ENCODE measurements around the gene STAT3. TPM values are rescaled to one million over a fixed set of nuclear protein-coding genes. Genes with fewer than 3 reads are reported as not detected.

The STAT3 gene
- total and polyA plus RNA-seq, 2 donors (not counting 3 experiments of a cell fraction or from before 2014, with no cell fraction given) = 59.1 to 124 TPM

GRCh38 chr17:42409523-42410318, 21.5 kb upstream of the STAT3 start:
- TF ChIP-seq EZH2 (IDR thresholded peaks at IDR 0.05; ENCODE audit: borderline replicate concordance, low read depth, low read length, severe bottlenecking) (no peak), FOS (IDR thresholded peaks at IDR 0.05; ENCODE audit: borderline replicate concordance, insufficient read depth, low read length) (peak; percentile 78), POLR2AphosphoS5 (IDR thresholded peaks at IDR 0.05; ENCODE audit: insufficient read depth, low read depth, low read length) (peak; percentile 56), MYC (IDR thresholded peaks at IDR 0.05; ENCODE audit: low read depth, low read length) (peak; percentile 9), CTCF (IDR thresholded peaks at IDR 0.05; ENCODE audit: extremely low read depth in 1 of 2, insufficient read depth in 1 of 2, low read depth in 1 of 2, low read length in 2 of 2) (no peak), GATA2 (IDR thresholded peaks at IDR 0.05; ENCODE audit: insufficient read depth, insufficient read length, low read depth, low read length) (no peak), POLR2A (IDR thresholded peaks at IDR 0.05; ENCODE audit: low read depth, low read length) (peak; percentile 54)
- Histone ChIP-seq H3K4me1 (ENCODE audit: control insufficient read depth, extremely low read depth, insufficient read depth, low read length) (peaks cover 63% of the 10 kb centered on the region), H2AFZ (ENCODE audit: low read depth, low read length) (no peak overlapping the region), H3K27me3 (ENCODE audit: control insufficient read depth in 2 of 2, insufficient read depth in 2 of 2, low read length in 2 of 2) (no peaks in the 10 kb centered on the region), H3K9me3 (replicated peaks; ENCODE audit: control insufficient read depth, insufficient read depth, low read length) (no peaks in the 10 kb centered on the region), H3K4me3 (replicated peaks in 1 of 3; ENCODE audit: insufficient read depth in 1 of 3, low read depth in 1 of 3, low read length in 3 of 3) (no peak overlapping the region), H3K79me2 (ENCODE audit: control insufficient read depth, insufficient read depth, low read length) (peaks cover 93% of the 10 kb centered on the region), H3K4me2 (ENCODE audit: insufficient read depth, low read length) (peak overlapping the region; percentile 29), H4K20me1 (replicated peaks; ENCODE audit: control insufficient read depth, extremely low read depth, insufficient read depth, low read length) (no peaks in the 10 kb centered on the region), H3K9ac (replicated peaks; ENCODE audit: extremely low read depth, insufficient read depth, low read length) (peak overlapping the region; percentile 18), H3K9me1 (replicated peaks; ENCODE audit: control insufficient read depth, extremely low read depth, insufficient read depth, low read length) (no peaks in the 10 kb centered on the region), H3K36me3 (ENCODE audit: control insufficient read depth in 2 of 2, extremely low read depth in 1 of 2, insufficient read depth in 2 of 2, low read length in 2 of 2) (peaks cover 9 to 10% of the 10 kb centered on the region in 2 experiments), H3K27ac (ENCODE audit: insufficient read depth, low read depth, low read length) (peak overlapping the region; percentile 72)
- FAIRE-seq (peak; percentile 99), DNase-seq (ENCODE audit: low read depth, low spot score) (peak; percentile 90)
- dilution Hi-C loops (cut with MboI; ENCODE audit: extremely low pct_ligation_motif_present, low sequenced_read_pairs) (no loop called here), intact Hi-C loops (cut with micrococcal nuclease) (loop anchor here (5.0 kb wide), 2 partner anchors 48 to 187 kb away; partner anchors contain the start of gene ATP6V0A1)
- no TSS peak for BruUV-seq (replicated peaks)
- ChIA-PET CTCF (interaction anchor here (0.7 to 9.1 kb wide), 8 partner anchors 12 to 118 kb away, joined by 3 to 81 read pairs (median 32); partner anchors contain the start of gene CAVIN1), POLR2A (interaction anchor here (0.6 to 6.4 kb wide), 4 partner anchors 8 to 109 kb away, joined by 3 to 71 read pairs (median 12); partner anchors contain the start of gene CAVIN1)
